MV-4-11 (cell line): Measurements from ENCODE around the gene CSTF2.
"Not testable (repeated sequence)": the region's sequence is repeated elsewhere in the genome, so short reads cannot be mapped to it uniquely, and the experiment has no call there.

Experiments used
- DNase-seq: peaks from one replicate; lab custom pipeline; 2025; lab: John Stamatoyannopoulos, UW

The CSTF2 gene

GRCh38 chrX:100819837-100820666, at the start of gene CSTF2:
CSTF2 (plus strand) TSS chrX:100820391; CDS start chrX:100820417, 26 bp downstream.
- peak; percentile 88 for DNase-seq

GRCh38 chrX:100796371-100796770, 23.8 kb upstream of the CSTF2 start:
- not testable (repeated sequence) for DNase-seq

- DNase-seq = no peak
Measured at GRCh38 chrX:100797359-100797758, 22.8 kb upstream of the CSTF2 start.

GRCh38 chrX:100798484-100799214, 21.5 kb upstream of the CSTF2 start:
- no peak for DNase-seq

- DNase-seq = no peak
Measured at GRCh38 chrX:100802843-100803242, 17.3 kb upstream of the CSTF2 start.

GRCh38 chrX:100804780-100805179, 15.4 kb upstream of the CSTF2 start:
- DNase-seq = no peak

- DNase-seq = not testable (repeated sequence)
Measured at GRCh38 chrX:100808265-100808664, 11.9 kb upstream of the CSTF2 start.

GRCh38 chrX:100812216-100813158, 7.7 kb upstream of the CSTF2 start:
- no peak for DNase-seq

- no peak for DNase-seq
Measured at GRCh38 chrX:100817340-100817739, 2.9 kb upstream of the CSTF2 start.

- no peak for DNase-seq
Measured at GRCh38 chrX:100819534-100819836, 706 bp upstream of the CSTF2 start.

- DNase-seq = peak; percentile 35
Measured at GRCh38 chrX:100829730-100830129, 9.5 kb downstream of the CSTF2 start.

GRCh38 chrX:100830143-100830542, 10.0 kb downstream of the CSTF2 start:
- DNase-seq = no peak

- no peak for DNase-seq
Measured at GRCh38 chrX:100830547-100830946, 10.4 kb downstream of the CSTF2 start.

GRCh38 chrX:100831219-100831946, 11.2 kb downstream of the CSTF2 start:
- no peak for DNase-seq

- DNase-seq = no peak
Measured at GRCh38 chrX:100850317-100850716, 30.1 kb downstream of the CSTF2 start.

- DNase-seq = no peak
Measured at GRCh38 chrX:100852810-100853209, 32.6 kb downstream of the CSTF2 start.

- DNase-seq = no peak
Measured at GRCh38 chrX:100863326-100863864, 43.2 kb downstream of the CSTF2 start.

GRCh38 chrX:100864657-100865391, 44.6 kb downstream of the CSTF2 start:
- DNase-seq = no peak

GRCh38 chrX:100868273-100868672, 48.1 kb downstream of the CSTF2 start:
- DNase-seq = no peak

- DNase-seq = no peak
Measured at GRCh38 chrX:100870527-100870926, 50.3 kb downstream of the CSTF2 start.
